Measurements from ENCODE around the gene MROH2A.

Gene MROH2A

DNA sequence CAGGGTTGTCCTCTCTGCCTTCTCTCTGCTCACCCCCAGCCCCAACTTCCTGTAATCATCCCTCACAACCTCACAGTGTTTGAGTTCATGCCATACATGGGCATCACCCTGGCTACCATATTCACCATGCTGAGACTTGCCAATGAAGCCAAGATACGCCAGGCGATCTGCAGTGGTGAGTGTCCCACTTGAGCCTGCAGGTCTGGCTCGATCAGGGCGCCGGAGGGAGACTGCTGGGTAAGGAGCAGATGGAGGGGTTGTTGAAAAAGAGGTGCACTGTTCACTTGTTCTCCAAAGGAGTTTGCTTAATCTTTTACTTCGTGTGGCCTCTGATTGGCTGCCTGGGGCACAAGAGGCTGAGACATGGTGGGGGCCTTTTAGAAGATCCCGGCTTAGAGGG is 14.6 kb downstream of the MROH2A start:
- no peak for TF ChIP-seq EP300 (IDR thresholded peaks at IDR 0.05; ENCODE audit: borderline replicate concordance)

DNA sequence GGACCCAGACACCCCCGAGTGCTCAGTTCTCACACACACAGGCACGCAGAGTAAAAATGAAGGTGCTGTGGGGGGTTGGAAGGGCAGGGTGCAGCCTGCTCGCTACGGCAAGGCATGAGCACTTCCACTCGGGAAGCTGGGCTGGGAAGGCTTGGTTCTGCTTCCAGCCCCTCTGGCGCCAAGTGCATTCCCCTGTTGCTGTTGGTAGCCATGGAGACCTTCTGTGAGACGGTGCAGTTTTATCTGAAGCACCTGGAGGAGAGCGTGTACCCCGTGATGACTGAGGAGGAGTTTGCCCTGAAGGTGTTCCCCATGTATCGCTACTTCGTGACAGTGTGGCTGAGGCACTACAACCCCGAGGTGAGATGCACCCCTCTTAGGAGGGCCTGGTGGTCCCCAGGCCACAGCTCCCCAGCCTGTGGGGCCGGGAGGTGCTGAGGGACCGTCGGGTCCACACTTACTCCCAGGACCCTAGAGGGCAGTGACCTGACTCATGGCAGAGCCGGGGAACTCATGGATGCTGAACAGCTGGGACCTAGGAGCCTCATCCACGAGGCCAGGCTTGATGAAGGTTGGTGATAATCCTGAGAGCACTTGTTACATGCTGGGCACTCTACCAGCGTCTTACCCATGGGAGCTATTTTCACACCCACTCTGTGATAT is 15.5 kb downstream of the MROH2A start:
- TF ChIP-seq YY1 (IDR thresholded peaks at IDR 0.05; ENCODE audit: low read depth) (no peak), TAF1 (IDR thresholded peaks at IDR 0.05; ENCODE audit: low read depth) (no peak), TCF12 (IDR thresholded peaks at IDR 0.05; ENCODE audit: low read depth) (no peak), FOXM1 (IDR thresholded peaks at IDR 0.05; ENCODE audit: borderline replicate concordance, low read depth) (no peak), ZBTB7A (IDR thresholded peaks at IDR 0.05; ENCODE audit: low read depth) (no peak)
- TF ChIP-seq, protein P1, sequence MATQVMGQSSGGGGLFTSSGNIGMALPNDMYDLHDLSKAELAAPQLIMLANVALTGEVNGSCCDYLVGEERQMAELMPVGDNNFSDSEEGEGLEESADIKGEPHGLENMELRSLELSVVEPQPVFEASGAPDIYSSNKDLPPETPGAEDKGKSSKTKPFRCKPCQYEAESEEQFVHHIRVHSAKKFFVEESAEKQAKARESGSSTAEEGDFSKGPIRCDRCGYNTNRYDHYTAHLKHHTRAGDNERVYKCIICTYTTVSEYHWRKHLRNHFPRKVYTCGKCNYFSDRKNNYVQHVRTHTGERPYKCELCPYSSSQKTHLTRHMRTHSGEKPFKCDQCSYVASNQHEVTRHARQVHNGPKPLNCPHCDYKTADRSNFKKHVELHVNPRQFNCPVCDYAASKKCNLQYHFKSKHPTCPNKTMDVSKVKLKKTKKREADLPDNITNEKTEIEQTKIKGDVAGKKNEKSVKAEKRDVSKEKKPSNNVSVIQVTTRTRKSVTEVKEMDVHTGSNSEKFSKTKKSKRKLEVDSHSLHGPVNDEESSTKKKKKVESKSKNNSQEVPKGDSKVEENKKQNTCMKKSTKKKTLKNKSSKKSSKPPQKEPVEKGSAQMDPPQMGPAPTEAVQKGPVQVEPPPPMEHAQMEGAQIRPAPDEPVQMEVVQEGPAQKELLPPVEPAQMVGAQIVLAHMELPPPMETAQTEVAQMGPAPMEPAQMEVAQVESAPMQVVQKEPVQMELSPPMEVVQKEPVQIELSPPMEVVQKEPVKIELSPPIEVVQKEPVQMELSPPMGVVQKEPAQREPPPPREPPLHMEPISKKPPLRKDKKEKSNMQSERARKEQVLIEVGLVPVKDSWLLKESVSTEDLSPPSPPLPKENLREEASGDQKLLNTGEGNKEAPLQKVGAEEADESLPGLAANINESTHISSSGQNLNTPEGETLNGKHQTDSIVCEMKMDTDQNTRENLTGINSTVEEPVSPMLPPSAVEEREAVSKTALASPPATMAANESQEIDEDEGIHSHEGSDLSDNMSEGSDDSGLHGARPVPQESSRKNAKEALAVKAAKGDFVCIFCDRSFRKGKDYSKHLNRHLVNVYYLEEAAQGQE (IDR thresholded peaks at IDR 0.05; ENCODE audit: low read depth): no peak
- TF ChIP-seq, protein P2, sequence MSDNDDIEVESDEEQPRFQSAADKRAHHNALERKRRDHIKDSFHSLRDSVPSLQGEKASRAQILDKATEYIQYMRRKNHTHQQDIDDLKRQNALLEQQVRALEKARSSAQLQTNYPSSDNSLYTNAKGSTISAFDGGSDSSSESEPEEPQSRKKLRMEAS (IDR thresholded peaks at IDR 0.05): no peak

DNA sequence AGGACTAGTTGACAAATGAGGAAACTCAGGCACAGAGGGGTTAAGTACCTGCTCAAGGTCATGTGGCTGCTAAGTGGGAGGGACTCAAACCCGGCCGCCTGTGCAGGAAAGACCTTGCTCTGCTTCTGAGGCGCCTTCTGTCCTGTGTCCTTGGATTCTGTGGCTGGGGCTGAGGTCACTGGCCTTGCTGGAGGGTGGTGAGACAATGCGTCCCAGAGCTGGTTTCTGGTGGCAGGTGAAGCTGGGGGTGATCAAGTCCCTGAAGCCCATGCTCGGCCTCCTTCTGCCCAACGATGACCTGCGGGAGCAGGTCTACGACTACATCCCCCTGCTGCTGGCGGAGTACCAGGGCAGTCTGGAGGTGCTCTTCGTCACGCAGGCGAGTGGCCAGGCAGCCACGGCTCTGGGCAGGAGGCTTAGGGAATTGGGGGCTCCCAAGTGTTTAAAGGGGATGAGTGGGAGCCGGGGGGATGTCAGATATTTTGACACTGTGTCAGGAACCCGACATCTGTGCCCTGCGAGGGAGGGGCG is 16.1 kb downstream of the MROH2A start:
- TF ChIP-seq RAD21 (IDR thresholded peaks at IDR 0.05; ENCODE audit: low read depth) (no peak), NFIC (IDR thresholded peaks at IDR 0.05) (no peak), CEBPB (IDR thresholded peaks at IDR 0.05) (no peak), TCF12 (IDR thresholded peaks at IDR 0.05; ENCODE audit: low read depth) (no peak), CREB1 (IDR thresholded peaks at IDR 0.05; ENCODE audit: low read depth) (no peak), FOXM1 (IDR thresholded peaks at IDR 0.05; ENCODE audit: borderline replicate concordance, low read depth) (no peak), TEAD4 (IDR thresholded peaks at IDR 0.05) (no peak), EGR1 (IDR thresholded peaks at IDR 0.05) (no peak), ZBTB7A (IDR thresholded peaks at IDR 0.05; ENCODE audit: low read depth) (no peak), EP300 (IDR thresholded peaks at IDR 0.05; ENCODE audit: borderline replicate concordance) (no peak), YY1 (IDR thresholded peaks at IDR 0.05; ENCODE audit: low read depth) (no peak), TAF1 (IDR thresholded peaks at IDR 0.05; ENCODE audit: low read depth) (no peak)
- TF ChIP-seq, protein P3, sequence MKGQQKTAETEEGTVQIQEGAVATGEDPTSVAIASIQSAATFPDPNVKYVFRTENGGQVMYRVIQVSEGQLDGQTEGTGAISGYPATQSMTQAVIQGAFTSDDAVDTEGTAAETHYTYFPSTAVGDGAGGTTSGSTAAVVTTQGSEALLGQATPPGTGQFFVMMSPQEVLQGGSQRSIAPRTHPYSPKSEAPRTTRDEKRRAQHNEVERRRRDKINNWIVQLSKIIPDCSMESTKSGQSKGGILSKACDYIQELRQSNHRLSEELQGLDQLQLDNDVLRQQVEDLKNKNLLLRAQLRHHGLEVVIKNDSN (IDR thresholded peaks at IDR 0.05): no peak
- TF ChIP-seq, protein P2 (IDR thresholded peaks at IDR 0.05): no peak
- TF ChIP-seq, protein P1 (IDR thresholded peaks at IDR 0.05; ENCODE audit: low read depth): no peak

DNA sequence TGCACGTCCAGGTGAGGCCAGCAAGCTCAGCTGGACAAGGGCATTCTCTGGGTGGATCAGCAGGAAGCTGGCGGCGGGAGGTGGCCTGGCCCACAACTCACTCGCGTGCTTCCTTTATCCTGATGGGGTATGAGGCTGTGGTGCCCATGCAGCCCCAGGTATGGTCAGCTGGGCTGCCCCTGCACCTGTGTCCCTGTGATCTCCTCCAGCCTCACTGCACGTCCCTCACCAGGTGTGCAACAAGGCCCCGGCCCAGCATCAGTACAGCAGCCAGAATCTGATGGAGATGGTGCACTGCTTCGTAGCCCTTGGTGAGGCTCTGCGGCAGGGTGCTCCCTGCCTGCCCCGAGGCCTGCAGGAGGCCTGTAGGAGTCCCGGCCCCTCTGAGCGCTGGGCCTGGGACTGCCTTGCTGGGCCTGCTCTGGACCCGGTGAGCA is 17.6 kb downstream of the MROH2A start:
- TF ChIP-seq RAD21 (IDR thresholded peaks at IDR 0.05; ENCODE audit: low read depth) (no peak), TCF12 (IDR thresholded peaks at IDR 0.05; ENCODE audit: low read depth) (no peak), ZBTB7A (IDR thresholded peaks at IDR 0.05; ENCODE audit: low read depth) (no peak), TAF1 (IDR thresholded peaks at IDR 0.05; ENCODE audit: low read depth) (no peak), CREB1 (IDR thresholded peaks at IDR 0.05; ENCODE audit: low read depth) (no peak), TEAD4 (IDR thresholded peaks at IDR 0.05) (no peak), NFIC (IDR thresholded peaks at IDR 0.05) (no peak), FOXM1 (IDR thresholded peaks at IDR 0.05; ENCODE audit: borderline replicate concordance, low read depth) (no peak), EP300 (IDR thresholded peaks at IDR 0.05; ENCODE audit: borderline replicate concordance) (no peak), YY1 (IDR thresholded peaks at IDR 0.05; ENCODE audit: low read depth) (no peak), CEBPB (IDR thresholded peaks at IDR 0.05) (no peak), EGR1 (IDR thresholded peaks at IDR 0.05) (no peak)
- TF ChIP-seq, protein P1 (IDR thresholded peaks at IDR 0.05; ENCODE audit: low read depth): no peak
- TF ChIP-seq, protein P3 (IDR thresholded peaks at IDR 0.05): no peak
- TF ChIP-seq, protein P2 (IDR thresholded peaks at IDR 0.05): no peak

Data from Ishikawa (cell line).